ENCODE data around the gene ANO2.
"Not testable (repeated sequence)": the region's sequence is repeated elsewhere in the genome, so short reads cannot be mapped to it uniquely, and the experiment has no call there.

The ANO2 gene

GRCh38 chr12:5669624-5670023 is 275.4 kb downstream of the ANO2 start:
- DNase-seq (ENCODE audit: low spot score), result not testable (repeated sequence)

- no peak for DNase-seq (ENCODE audit: low spot score)
Observed at GRCh38 chr12:5665615-5666014, 279.4 kb downstream of the ANO2 start.

GRCh38 chr12:5661811-5662210 is 283.2 kb downstream of the ANO2 start:
- no peak for DNase-seq (ENCODE audit: low spot score)

GRCh38 chr12:5660238-5660637 is 284.8 kb downstream of the ANO2 start:
- DNase-seq (ENCODE audit: low spot score), result no peak

- DNase-seq (ENCODE audit: low spot score), result not testable (repeated sequence)
Observed at GRCh38 chr12:5658339-5658941, 286.6 kb downstream of the ANO2 start.

GRCh38 chr12:5656836-5657235 is 288.2 kb downstream of the ANO2 start:
- no peak for DNase-seq (ENCODE audit: low spot score)

GRCh38 chr12:5655120-5655519 is 289.9 kb downstream of the ANO2 start:
- DNase-seq (ENCODE audit: low spot score), result no peak

- no peak for DNase-seq (ENCODE audit: low spot score)
Observed at GRCh38 chr12:5654019-5654418, 291.0 kb downstream of the ANO2 start.

- DNase-seq (ENCODE audit: low spot score), result no peak
Observed at GRCh38 chr12:5650829-5651461, 294.1 kb downstream of the ANO2 start.

GRCh38 chr12:5650281-5650680 is 294.8 kb downstream of the ANO2 start:
- DNase-seq (ENCODE audit: low spot score), result no peak

GRCh38 chr12:5648692-5649359 is 296.2 kb downstream of the ANO2 start:
- DNase-seq (ENCODE audit: low spot score), result peak; percentile 14

GRCh38 chr12:5643266-5643665 is 301.8 kb downstream of the ANO2 start:
- no peak for DNase-seq (ENCODE audit: low spot score)

GRCh38 chr12:5637698-5638097 is 307.4 kb downstream of the ANO2 start:
- DNase-seq (ENCODE audit: low spot score), result no peak

- no peak for DNase-seq (ENCODE audit: low spot score)
Observed at GRCh38 chr12:5636907-5637306, 308.2 kb downstream of the ANO2 start.

- no peak for DNase-seq (ENCODE audit: low spot score)
Observed at GRCh38 chr12:5633106-5633505, 312.0 kb downstream of the ANO2 start.

GRCh38 chr12:5632453-5632852 is 312.6 kb downstream of the ANO2 start:
- DNase-seq (ENCODE audit: low spot score), result no peak

GRCh38 chr12:5631497-5631896 is 313.6 kb downstream of the ANO2 start:
- DNase-seq (ENCODE audit: low spot score), result no peak

GRCh38 chr12:5630726-5631125 is 314.3 kb downstream of the ANO2 start:
- DNase-seq (ENCODE audit: low spot score), result no peak

- no peak for DNase-seq (ENCODE audit: low spot score)
Observed at GRCh38 chr12:5628501-5628900, 316.6 kb downstream of the ANO2 start.

- DNase-seq (ENCODE audit: low spot score), result no peak
Observed at GRCh38 chr12:5627053-5627630, 317.9 kb downstream of the ANO2 start.

GRCh38 chr12:5626151-5626550 is 318.9 kb downstream of the ANO2 start:
- DNase-seq (ENCODE audit: low spot score), result no peak

GRCh38 chr12:5624486-5625272 is 320.4 kb downstream of the ANO2 start:
- no peak for DNase-seq (ENCODE audit: low spot score)
